Skeletal muscle satellite cell (primary cell): ENCODE data around the gene GPR31.

Experiments used
- H3K27me3 ChIP-seq: 2 replicates; pipeline ENCODE4 v1.7.0; 2013; ENCODE audit warnings: low read length; ENCODE audit not compliant: control insufficient read depth, insufficient read depth
- H3K36me3 ChIP-seq: 2 replicates; pipeline ENCODE4 v1.7.0; 2013; ENCODE audit warnings: mild to moderate bottlenecking, control low read depth, low read length; ENCODE audit not compliant: insufficient read depth
- H3K4me1 ChIP-seq: 2 replicates; pipeline ENCODE4 v1.7.0; 2013; ENCODE audit warnings: low read length; ENCODE audit not compliant: control insufficient read depth, insufficient read depth
- H3K4me2 ChIP-seq: 2 replicates; pipeline ENCODE4 v1.7.0; 2013; ENCODE audit warnings: mild to moderate bottlenecking, low read length
- H3K4me3 ChIP-seq: 2 replicates; pipeline ENCODE4 v1.7.0; 2013; ENCODE audit warnings: low read length
- H3K9ac ChIP-seq: 2 replicates; pipeline ENCODE4 v1.7.0; 2013; ENCODE audit warnings: mild to moderate bottlenecking, low read depth, low read length, moderate library complexity
- H3K9me3 ChIP-seq: replicated peaks from 2 replicates; pipeline ENCODE4 v1.7.0; 2013; ENCODE audit warnings: mild to moderate bottlenecking, control low read depth, low read length

GPR31 gene

GRCh38 chr6:167122041-167122826, 35.5 kb downstream of the GPR31 start:
- Histone ChIP-seq H3K4me3 (no peak overlapping the region), H3K9ac (no peak overlapping the region), H3K4me1 (no peaks in the 10 kb centered on the region), H3K4me2 (no peak overlapping the region), H3K27me3 (no peaks in the 10 kb centered on the region), H3K9me3 (peaks cover 3% of the 10 kb centered on the region), H3K36me3 (no peaks in the 10 kb centered on the region)

GRCh38 chr6:167121335-167121841, 36.4 kb downstream of the GPR31 start:
- H3K4me1 ChIP-seq, result no peaks in the 10 kb centered on the region
- no peaks in the 10 kb centered on the region for H3K27me3 ChIP-seq

GRCh38 chr6:167120583-167120903, 37.2 kb downstream of the GPR31 start:
- peaks cover 3% of the 10 kb centered on the region for H3K9me3 ChIP-seq
- H3K4me2 ChIP-seq, result no peak overlapping the region
- H3K27me3 ChIP-seq, result no peaks in the 10 kb centered on the region
- H3K4me1 ChIP-seq, result no peaks in the 10 kb centered on the region
- no peak overlapping the region for H3K9ac ChIP-seq
- no peaks in the 10 kb centered on the region for H3K36me3 ChIP-seq
- H3K4me3 ChIP-seq, result no peak overlapping the region

More at GRCh38 chr6:167121335-167121841, 36.4 kb downstream of the GPR31 start:
- H3K4me3 ChIP-seq, result no peak overlapping the region
- peaks cover 3% of the 10 kb centered on the region for H3K9me3 ChIP-seq
- H3K4me2 ChIP-seq, result no peak overlapping the region
- no peak overlapping the region for H3K9ac ChIP-seq
- no peaks in the 10 kb centered on the region for H3K36me3 ChIP-seq

GRCh38 chr6:167119670-167120582, 37.9 kb downstream of the GPR31 start:
- H3K4me3 ChIP-seq, result no peak overlapping the region
- H3K9me3 ChIP-seq, result peaks cover 3% of the 10 kb centered on the region
- H3K27me3 ChIP-seq, result no peaks in the 10 kb centered on the region
- H3K4me1 ChIP-seq, result no peaks in the 10 kb centered on the region
- no peak overlapping the region for H3K9ac ChIP-seq
- H3K4me2 ChIP-seq, result no peak overlapping the region
- no peaks in the 10 kb centered on the region for H3K36me3 ChIP-seq

GRCh38 chr6:167118839-167119238, 38.9 kb downstream of the GPR31 start:
- Histone ChIP-seq H3K27me3 (no peaks in the 10 kb centered on the region), H3K9me3 (peaks cover 3% of the 10 kb centered on the region), H3K9ac (no peak overlapping the region), H3K36me3 (no peaks in the 10 kb centered on the region), H3K4me1 (no peaks in the 10 kb centered on the region), H3K4me2 (no peak overlapping the region), H3K4me3 (no peak overlapping the region)

- Histone ChIP-seq H3K36me3 (no peaks in the 10 kb centered on the region), H3K9ac (no peak overlapping the region), H3K4me1 (no peaks in the 10 kb centered on the region), H3K27me3 (no peaks in the 10 kb centered on the region), H3K4me3 (no peak overlapping the region), H3K9me3 (peaks cover 3% of the 10 kb centered on the region), H3K4me2 (no peak overlapping the region)
These were observed 39.8 kb downstream of the GPR31 start for GRCh38 chr6:167118006-167118405.

GRCh38 chr6:167116838-167117228, 40.9 kb downstream of the GPR31 start:
- peaks cover 6% of the 10 kb centered on the region for H3K9me3 ChIP-seq

GRCh38 chr6:167116109-167116837, 41.5 kb downstream of the GPR31 start:
- H3K27me3 ChIP-seq, result no peaks in the 10 kb centered on the region
- peaks cover 6% of the 10 kb centered on the region for H3K9me3 ChIP-seq
- H3K4me1 ChIP-seq, result no peaks in the 10 kb centered on the region
- H3K36me3 ChIP-seq, result no peaks in the 10 kb centered on the region
- H3K4me2 ChIP-seq, result no peak overlapping the region
- H3K9ac ChIP-seq, result no peak overlapping the region
- H3K4me3 ChIP-seq, result no peak overlapping the region

More at GRCh38 chr6:167116838-167117228, 40.9 kb downstream of the GPR31 start:
- no peaks in the 10 kb centered on the region for H3K36me3 ChIP-seq
- H3K4me3 ChIP-seq, result no peak overlapping the region
- no peak overlapping the region for H3K4me2 ChIP-seq
- no peak overlapping the region for H3K9ac ChIP-seq
- no peaks in the 10 kb centered on the region for H3K4me1 ChIP-seq
- no peaks in the 10 kb centered on the region for H3K27me3 ChIP-seq

- no peak overlapping the region for H3K4me3 ChIP-seq
These were observed 42.7 kb downstream of the GPR31 start for GRCh38 chr6:167115054-167115453.

GRCh38 chr6:167113935-167114910, 43.6 kb downstream of the GPR31 start:
- Histone ChIP-seq H3K4me1 (no peaks in the 10 kb centered on the region), H3K36me3 (no peaks in the 10 kb centered on the region), H3K4me3 (no peak overlapping the region), H3K4me2 (no peak overlapping the region), H3K27me3 (no peaks in the 10 kb centered on the region), H3K9ac (no peak overlapping the region), H3K9me3 (peaks cover 6% of the 10 kb centered on the region)

More at GRCh38 chr6:167115054-167115453, 42.7 kb downstream of the GPR31 start:
- no peaks in the 10 kb centered on the region for H3K4me1 ChIP-seq
- H3K27me3 ChIP-seq, result no peaks in the 10 kb centered on the region
- H3K36me3 ChIP-seq, result no peaks in the 10 kb centered on the region
- no peak overlapping the region for H3K9ac ChIP-seq
- peaks cover 6% of the 10 kb centered on the region for H3K9me3 ChIP-seq
- H3K4me2 ChIP-seq, result no peak overlapping the region
